ENCODE measurements around the gene TSPAN3.

TSPAN3 gene

DNA sequence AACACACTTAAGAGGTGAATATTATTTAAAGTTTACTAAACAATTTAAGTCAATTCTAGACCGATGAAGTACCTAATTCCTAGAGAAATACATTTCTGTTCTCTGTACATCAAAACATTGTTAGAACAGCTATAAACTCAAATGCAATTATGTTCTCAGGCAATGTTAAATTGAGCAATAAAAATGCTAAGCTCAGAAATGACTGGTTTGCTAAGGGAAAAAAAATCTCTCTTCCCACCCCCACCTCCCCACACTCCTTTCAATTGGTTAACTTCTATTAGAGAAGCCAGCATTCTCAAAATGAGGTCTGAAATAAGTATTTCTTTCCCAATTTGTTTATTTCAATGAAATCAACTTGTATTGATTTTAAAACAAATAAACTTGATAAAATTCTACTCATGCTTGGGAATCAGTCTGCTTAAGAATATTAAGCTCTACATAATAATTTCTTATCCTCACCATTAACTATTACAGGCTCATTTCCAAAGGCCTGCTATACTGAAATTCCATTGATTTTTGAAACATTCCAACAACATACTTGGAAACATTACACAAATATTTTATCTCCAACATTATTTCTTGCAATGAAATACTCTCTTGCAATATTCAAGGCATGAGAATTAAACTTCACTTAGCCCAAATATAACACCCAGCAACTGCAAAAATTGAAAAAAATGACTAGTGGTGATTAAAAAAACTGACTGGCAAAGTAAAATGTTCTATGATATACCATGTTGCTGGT is 22.6 kb downstream of the TSPAN3 start:
- DNase-seq, result no peak

DNA sequence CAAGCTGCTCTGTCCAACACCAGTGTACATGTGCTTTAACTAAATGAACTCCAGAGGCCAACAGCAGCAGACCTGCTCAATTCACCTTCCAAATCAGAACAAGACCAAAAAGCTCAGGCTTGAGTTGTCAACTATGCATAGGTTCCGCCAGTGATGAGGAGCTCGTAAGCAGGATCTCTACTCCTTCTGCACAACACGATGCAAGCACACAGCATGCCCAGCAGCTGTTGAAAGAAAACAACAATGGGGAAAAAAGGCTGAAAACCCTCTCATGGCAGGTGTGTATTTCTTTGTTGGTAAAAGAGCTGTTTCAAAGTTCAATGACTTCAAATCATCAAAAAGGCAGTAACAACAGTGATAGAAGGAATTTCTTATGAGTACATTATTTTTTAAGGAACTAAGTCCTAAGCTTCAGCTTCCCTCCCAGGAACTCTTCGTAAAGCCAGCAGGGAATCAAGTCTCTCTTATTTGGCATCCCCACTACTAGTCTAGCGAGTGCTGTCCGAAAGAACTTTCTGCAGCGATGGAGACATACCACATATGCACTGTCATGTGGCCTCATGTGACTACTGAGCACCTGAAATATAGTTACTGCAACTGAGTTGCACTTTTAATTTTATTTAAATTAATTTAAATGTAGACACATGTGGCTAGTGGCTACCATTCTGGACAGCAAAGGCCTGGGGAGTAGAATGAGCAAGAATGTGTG is 24.1 kb downstream of the TSPAN3 start:
- no peak for DNase-seq

DNA sequence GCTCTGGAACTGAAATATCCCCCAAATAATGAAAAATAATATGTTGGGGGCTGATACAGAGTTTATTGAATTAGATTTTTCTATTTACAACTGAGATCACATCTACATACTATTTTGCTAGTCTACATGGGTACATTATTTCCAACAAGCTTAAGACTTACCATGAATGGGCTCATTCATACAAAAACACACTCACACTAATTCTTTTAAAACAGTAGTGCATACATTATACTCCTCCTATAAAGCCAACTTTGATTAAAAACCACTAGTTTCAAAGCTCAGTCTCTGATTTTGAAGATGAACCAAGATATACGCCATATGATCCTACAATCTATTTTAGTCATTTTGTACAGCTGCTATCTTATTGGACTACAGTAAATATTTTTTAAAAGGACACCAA is 24.9 kb downstream of the TSPAN3 start:
- no peak for DNase-seq

DNA sequence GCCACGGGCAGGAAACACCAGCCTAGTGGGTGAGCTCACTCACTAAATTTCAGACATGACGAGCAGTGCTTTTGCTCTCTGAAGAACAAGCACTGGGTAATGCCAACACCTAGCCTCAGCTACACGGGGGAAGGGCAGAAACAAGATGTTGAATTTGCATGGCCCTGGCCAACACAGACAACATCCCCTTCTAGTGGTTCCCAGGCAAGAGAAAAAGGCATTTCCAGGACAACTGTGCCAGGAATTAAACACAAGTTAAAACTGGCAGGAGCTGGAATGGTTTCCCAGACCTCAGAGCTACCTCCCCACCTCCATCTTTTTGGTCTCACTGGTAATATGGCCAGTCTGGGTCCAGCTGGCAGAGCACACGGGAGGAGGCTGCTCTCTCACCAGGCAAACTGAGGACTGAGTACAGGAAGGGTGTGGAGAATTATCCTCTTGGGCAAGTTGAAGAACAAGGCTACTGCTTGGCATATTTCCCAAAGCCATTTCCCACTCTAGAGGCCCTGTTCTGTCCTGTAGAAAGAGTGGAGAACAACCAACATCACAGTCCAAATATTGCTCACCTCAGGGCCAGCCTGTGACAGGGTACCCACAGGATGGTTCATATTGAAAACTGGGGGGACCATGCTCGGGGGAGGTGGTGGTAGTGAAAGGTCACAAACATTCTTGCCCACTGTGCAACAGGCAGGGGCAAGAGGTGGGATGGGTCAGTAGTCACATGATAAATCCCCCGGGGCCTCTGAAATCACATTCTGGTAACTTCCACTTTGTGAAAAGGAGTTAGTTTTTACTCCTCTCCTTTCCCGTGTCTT is 26.5 kb downstream of the TSPAN3 start:
- no peak for DNase-seq

DNA sequence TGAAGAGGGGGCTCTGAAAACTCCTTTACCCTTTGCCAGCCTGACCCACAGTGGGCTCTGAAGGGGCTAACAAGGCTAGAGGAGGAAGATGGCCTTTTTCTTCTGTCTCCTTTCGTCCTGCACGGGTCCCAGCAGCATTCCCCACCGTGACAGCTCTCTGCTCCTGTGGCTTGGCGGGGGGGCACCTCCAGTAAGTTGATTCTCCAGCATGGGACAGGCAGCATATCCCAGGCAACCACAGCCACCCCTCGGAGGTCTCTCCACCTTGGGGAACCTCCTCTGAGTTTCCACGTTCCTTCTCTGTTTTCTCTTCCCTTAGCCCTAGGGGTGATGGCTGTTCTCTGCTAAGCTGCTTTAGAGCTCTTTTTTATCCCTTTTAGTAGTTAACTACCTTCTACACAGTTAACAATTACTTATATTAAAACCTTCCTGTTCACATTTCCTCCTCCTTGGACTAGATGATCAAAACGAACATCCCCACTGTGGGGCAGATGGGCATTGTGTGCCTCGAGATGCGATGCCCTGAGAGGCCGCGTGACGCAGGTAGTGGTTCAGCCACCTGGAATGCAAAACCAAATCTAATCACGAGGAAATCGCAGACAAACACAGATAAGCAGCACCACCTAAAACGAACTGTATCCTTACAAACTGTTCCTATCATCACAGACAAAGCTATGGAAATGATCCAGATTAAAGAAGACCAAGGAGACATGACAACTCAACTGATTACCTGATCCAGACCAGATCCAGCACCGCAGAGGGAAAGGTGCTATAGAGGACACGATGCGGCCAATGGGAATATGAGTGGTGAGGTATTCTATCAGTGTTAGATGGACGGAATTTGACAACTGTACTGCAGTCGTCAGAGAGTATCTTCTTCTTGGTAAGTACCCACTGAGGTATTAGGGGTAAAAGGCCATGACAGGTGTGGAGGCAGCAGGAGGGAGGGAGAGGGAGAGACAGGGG is 27.7 kb downstream of the TSPAN3 start:
- no peak for DNase-seq

DNA sequence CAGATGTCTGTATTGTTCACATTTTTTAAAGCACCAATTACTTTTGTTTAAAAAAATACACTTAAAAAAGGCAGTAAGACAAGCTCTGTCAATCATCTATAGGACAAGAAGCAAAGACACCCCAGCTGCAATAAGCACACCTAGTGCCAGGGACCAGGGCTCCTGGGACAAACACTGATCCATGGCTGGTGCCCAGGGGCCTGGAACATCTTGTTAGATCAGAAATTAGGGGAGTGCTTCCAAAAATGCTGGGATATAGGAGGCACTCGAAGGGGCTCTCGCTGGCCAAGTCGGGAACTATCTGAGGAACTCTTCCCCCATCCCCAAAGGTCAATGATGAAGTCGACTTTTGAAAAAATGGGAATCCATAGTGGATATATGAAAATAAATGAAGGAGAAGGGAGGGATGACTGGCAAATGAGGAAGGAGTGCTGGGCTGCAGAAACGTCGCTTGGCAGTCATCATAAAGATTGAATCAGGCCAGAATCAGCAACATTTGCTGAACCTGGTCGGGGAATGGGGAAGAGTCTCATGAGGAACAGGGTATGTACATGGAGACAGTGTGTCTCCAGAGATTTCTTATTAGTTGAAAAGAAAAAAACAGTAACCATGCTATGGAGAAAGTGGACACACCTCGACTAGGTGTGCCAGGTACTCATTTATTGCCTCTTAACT is 28.5 kb downstream of the TSPAN3 start:
- DNase-seq, result no peak

DNA sequence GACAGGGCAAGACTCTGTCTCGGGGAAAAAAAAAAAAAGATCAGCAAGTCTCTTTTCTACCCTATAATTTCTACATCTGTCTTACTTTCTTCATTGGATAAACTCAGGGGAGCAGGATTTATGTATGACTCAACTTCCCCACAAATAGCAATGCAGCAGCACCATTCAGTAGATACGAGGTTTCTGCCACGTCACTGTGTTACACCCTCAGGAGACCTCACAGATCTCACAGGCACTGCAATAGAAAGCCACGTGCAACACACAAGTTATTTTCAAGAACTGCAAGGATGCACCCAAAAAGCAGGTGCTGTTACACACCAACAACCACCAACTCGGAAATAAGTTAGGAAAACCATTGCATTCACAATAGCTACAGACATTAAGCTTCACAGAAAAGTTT is 30.2 kb downstream of the TSPAN3 start:
- no peak for DNase-seq

DNA sequence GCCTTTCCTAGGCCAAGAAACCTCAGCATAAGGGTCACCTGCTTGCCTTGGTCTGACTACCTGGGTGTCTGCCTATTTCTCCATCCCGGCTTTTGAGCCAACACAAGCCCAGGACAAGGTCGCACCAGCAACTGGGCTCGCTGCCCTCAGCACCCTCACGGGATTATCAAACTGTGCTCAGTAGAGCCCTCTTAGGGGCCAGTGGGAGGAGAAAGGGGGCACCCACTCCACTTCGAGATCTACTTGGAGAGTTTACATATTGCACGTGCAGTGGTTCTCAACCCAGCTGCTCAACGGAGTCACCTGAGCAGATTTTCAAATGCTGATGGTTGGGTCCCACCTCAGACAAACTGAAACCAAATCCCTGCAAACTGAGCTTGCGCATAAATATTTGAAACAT is 31.1 kb downstream of the TSPAN3 start:
- no peak for DNase-seq

DNA sequence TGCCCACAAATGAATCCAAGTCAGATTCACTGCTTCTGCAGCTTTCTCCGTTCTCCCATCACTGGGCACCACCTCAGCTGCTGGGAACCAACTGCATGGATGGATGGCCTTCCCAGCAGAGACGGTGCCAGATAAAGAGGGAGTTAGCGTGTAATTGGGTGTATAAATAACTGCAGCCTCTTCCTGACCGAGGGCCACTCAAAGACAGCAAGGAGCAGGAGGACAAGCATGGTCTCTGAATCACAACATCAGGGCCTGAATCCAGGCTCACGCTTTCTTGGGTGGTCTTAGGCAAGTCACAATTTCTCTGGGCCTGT is 31.7 kb downstream of the TSPAN3 start:
- DNase-seq, result no peak

DNA sequence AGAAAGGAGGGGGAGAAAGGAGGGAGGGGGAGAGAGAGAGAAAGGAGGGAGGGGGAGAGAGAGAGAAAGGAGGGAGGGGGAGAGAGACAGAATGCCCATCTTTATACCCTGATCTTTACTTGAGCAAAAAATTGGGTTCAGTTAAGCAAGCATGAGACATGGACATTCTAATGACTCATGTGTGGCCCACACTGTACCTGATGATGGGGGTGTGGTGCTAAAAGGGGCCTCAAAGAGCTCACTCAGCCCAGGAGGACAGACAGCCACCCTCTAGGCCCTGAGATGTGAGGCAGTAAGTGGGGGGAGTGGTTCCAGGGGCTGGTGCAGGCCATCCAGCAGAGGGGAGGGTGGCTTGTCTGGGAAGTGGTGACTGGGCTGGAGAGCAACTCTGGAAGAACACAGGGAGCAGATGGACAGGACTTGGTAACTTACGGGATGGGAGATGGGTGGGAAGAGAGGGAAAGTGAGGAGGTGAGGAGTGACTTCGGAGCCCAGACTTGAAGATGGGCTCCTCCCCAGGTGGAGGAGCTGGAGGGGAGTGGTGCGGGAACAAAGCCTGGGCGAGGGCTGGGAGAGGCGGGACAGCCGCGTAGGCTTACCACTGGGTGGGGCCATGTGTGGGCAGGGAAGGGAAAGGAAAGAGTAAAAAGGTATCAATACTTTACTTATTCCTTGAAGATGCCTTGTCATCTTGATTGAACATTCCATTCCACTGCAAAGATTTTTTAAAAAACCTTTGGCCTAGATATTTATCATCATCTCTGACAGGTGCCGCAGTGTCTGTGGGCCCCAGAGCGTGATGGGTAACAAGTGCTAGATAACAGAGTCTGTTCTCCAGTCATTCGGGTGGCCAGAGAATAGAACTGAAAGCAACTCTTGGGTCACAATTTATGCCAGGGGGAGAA is 32.3 kb downstream of the TSPAN3 start:
- peak; percentile 13 for DNase-seq

DNA sequence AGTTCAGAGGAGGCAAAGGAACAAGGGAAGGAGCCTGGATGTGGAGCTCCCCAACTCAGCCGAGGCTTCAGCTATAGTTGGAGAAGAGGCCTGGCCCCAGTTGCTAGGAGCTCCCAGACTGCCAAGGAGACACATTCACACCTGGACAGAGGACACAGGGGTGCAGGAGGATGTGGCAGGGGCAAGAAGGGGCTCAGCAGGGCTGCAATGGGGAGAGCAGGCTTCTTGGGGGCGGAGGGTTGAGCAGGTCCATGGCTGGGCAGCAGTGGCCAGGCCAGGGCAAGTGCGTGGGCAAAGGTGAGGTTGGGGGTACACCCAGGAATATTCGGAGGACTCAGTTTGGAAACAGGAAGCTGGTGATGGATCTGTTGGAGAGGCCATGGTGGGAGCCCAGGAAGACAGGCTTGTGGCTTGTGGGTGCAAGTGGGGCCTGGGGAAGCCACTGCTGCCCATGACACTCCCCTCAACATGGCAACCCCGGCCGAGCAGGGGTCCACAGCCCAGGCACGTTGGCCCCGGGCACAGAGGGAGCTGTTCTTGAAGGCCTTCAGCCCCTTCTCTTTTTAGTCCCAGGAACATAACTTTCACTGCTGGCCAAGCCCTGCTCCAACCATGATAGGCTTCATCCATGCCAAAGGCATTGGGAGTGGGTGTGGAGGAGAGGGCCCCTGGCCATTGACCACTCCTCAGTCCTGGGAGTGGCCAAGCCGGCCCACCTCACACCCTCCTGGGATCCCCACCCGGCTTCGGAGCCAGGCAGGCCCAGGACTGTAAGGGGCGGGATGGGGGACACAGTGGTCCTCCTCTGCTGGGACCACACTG is 33.3 kb downstream of the TSPAN3 start:
- peak; percentile 13 for DNase-seq

DNA sequence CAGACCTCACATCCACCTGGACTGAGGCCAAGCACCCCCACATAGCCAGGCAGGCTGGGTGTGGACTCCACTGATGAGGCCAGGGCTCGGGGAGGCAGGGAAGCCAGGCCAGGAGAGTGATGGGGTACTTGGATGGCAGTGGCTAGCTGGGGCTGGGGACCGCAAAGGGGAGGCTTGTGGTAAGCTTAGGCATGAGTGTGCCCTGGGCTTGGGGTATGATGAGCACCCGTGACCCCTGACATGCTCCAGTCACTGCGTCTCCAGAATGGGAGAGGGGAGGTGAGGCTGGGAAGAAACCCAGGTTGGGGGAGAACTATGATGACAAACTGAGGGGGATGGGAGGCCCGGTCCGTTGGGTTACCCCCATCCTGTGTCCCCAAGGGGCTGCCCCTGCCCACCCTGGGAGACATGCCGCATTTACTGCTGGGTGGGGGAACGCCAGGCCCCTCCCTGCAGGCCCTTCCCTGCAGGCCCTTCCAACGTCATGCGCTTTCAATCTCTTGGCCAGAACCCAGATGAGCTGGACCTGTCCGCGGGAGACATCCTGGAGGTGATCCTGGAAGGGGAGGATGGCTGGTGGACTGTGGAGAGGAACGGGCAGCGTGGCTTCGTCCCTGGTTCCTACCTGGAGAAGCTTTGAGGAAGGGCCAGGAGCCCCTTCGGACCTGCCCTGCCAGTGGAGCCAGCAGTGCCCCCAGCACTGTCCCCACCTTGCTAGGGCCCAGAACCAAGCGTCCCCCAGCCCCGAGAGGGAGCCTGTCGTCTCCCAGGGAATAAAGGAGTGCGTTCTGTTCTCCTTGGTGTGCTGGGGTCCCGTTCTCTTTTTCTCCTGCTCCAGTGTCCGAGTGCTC is 34.1 kb downstream of the TSPAN3 start:
- peak; percentile 12 for DNase-seq

DNA sequence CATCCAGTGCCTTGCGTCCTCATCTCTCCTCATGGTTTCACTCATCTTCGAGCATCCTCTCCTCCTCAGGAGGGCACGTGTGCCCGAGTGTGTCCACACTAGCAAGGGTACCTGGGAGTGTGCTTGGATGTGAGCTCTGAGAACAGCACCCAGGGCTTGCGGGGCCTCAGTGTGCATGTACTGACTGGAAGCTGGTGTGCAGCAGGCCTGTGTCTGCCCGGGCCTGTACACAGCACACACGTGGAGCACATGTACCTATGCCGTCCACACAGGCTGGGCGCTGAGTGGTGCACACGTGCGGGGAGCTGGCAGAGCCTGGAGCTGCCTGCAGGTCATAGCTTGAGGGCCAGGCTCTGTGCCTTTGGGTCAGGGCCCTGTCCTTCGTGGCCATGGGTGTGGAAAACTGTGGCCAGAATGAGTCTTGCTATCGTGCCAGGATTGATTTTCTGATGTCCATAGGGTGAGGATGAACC is 34.9 kb downstream of the TSPAN3 start:
- DNase-seq, result peak; percentile 13

DNA sequence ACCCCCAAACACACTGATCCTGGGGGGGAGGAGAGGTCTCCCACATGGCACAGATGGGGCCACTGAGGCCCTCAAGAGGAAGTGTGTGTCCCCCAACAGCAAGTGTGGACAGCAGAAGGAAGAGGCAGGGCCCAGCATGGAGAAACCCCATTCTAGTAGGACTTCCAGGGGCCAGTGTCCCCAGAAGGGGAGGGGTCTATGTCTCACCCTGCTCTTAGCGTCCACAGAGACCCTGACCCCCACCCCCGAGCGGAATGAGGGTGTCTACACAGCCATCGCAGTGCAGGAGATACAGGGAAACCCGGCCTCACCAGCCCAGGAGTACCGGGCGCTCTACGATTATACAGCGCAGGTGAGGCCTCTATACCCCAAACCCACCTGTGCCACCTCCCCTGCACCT is 35.3 kb downstream of the TSPAN3 start:
- peak; percentile 11 for DNase-seq

DNA sequence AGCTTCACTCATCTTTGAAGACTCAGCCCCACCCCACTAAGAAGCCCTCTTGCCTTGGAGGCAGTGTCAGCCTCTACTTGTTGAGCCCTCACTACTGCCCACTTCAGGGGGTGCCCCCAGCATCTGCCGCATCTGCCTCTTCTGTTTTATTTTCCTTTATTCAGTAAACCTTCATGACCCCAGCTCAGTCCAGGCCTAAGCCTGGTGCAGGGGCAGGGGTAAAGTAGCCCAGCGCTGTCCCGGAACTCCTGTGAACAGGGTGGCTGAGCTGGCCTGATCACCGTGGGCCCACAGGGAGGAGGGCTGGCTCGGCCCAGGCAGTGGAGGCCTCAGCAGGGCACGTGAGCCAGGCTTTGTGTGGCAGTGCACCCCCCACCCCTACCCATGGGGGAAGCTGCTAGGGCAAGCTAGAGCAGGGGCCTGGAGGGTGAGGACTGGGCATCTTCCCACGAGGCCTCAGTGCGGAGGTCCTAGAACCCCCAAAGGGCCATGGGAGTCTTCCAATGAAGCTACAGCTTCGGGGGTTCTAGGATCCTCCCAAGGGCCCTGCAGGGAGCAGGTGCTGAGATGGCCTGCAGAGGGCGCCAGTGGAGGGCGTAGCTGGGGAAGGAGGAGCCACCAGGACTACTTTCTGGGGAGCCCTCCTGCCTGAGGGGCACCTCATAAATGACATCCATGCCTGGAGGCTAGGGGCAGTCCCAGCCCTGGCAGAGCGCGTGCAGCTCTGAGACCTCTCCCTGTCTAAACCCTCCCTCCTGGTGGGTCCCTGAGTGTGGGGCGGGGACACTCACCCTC is 36.0 kb downstream of the TSPAN3 start:
- peak; percentile 54 for DNase-seq

DNA sequence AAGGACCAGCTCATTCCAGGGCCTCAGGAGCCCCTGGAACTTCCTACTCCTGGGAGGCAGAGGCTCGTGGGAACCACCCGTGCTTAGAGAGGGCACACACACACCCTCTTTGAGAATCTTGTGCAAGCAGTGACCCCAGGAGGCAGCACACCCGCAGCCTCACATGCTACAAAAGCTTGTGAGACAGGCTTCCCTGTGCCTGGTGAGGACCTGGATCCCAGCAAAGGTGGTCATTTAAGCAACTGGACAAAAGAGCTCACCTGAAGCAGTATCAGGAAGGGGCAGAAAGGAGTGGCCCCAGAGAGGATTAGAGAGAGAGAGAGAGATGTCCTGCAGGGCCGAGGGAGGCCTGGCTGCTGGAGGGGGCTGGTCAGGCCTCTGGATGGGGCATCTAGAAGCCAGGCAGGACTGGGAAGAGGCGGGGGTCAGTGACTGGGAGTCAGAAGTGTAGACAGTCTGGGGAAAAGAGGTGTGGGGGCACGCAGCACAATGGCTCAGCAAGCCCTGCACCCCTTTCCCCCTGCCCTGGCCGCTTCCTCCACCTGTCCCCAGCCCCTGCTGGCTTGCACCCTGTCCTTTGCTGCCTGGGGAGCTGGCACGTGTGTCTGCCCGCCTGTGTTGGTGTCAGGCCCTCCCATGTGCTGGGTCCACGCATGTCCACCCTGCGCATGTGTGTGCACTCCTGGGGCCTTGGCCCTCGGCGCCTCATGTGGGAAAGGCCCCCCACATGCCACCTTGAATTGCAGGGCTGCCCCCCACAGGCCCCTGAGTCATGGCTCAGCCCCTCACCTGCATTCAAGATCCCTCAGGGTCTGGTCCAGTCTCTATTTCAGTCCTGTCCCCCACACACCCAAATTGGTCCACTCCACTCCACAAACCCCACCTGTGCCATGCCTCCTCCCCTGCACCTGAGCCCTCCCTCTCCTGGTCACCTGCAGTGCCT is 36.9 kb downstream of the TSPAN3 start:
- DNase-seq, result peak; percentile 15

DNA sequence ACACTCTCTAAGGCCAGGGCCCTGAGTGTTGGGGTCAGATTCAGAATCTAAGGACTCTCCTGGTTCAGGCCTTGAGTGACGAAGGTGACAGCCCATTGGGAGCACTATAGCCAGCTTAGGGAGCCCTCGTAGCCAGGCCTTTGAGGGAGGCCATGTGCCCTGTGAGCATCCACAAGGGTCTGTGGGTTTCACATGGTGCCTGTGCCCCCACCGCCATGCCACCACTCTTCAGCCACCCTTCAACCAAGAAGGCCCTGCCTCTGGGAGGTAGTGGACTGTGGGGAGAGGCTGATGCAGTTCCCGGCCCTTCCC is 37.5 kb downstream of the TSPAN3 start:
- DNase-seq, result no peak

All from activated CD8-positive, alpha-beta memory T cell treated with anti-CD3 and anti-CD28 coated beads, Interleukin-2, amount 50 U/mL, for 4 hours (primary cell).